NCI-H2107 treated with DMSO at 0.1 percent for 48 hours (cell line): ENCODE data around the gene RAB15.
"Not testable (repeated sequence)": the region's sequence is repeated elsewhere in the genome, so short reads cannot be mapped to it uniquely, and the experiment has no call there.

Source experiments
- DNase-seq: peaks from one replicate; lab custom pipeline; 2025; ENCODE audit not compliant: unreplicated experiment; lab: John Stamatoyannopoulos, UW

The RAB15 gene

DNA sequence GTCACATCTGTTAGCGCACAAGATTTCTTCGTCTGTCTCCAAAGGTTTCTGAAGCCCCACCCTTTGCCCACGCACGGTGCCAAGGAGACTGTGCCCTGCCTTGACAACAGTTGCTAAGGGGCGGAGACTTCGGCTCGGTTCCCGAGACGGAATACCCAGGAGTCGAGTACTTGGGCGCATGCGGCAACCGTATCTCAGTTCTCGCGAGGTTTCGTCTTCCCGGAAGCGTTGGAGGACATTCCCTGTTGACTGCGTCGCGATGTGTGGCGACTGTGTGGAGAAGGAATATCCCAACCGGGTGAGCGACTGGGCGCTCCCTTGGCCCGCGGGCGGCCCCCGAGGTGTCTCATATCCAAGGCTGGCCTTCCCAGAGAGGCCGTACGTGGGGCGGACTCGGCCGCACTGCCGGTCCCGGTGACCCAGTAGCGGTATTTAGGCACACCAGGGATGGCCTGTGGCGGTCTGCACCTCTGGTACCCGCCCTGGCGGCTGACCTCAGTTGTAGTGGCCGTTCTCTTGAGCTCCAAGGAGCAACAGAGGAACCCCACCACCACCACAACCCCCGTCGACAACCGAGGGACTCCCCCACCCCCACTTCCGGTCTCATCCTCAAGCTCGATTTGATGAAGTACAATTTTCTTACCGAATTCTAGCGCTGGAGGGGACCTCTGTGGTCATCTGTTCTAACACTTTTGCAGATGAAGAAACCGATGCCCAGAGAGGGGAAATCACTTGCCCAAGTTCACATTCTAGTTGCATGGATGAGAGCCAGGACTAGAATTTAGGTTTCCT is 57.7 kb downstream of the RAB15 start, which contains the start of gene CHURC1:
Gene CHURC1 (plus strand): TSS at position 219 of the 792 bp plus-strand sequence. CDS start 41 bp downstream, at position 260.
- peak; percentile 99 for DNase-seq

DNA sequence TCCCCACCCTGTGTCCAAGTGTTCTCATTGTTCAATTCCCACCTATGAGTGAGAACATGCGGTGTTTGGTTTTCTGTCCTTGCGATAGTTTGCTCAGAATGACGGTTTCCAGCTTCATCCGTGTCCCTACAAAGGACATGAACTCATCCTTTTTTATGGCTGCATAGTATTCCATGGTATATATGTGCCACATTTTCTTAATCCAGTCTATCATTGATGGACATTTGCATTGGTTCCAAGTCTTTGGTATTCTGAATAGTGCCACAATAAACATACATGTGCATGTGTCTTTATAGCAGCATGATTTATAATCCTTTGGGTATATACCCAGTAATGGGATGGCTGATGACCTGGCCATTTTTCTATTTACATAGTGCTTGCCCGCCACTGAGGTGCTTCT is 58.7 kb downstream of the RAB15 start:
- DNase-seq, result not testable (repeated sequence)

DNA sequence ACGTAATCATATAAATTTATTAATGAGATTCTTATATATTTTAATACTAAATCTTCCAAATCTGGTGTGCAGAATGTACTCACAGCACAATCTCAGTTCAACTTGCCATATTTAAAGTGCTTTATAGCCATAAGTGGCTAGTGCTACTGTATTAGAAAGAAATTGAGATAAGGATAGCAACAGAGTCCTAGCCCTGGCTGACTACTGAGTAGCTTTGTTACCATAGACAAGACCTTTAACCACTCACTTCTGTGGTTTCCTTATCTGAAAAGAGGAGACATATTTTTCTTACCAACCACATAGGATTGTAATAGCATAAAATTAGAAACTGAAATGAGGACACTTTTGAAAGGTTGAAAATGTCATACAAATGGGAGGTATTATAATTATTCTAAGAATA is 59.9 kb downstream of the RAB15 start:
- DNase-seq, result no peak

DNA sequence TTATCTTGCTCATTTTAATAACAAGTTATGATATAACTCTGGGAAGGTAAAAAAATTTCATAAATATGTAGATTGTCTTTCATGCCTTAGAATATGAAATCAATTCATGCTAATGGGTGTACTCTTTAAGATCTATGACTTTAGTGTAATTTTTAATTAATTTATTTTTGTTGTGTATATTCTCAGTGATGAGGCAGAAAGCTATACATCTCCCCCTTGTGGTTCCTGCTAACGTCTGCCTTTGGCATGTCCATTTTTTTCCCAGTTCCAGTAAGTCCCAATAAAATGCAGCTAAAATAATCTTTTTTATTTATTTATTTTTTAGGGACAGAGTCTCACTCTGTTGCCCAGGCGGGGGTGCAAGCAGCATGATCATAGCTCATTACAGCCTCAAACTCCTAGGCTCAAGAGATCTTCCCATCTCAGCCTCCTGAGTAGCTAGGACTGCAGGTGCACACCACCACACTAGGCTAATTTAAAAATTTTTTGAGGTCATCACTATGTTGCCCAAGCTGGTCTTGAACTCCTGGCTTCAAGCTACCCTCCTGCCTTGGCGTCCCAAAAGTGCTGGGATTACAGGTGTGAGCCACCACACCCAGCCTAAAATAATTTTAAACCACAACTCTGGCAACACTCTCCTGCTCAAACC is 61.2 kb downstream of the RAB15 start:
- DNase-seq, result peak; percentile 34

DNA sequence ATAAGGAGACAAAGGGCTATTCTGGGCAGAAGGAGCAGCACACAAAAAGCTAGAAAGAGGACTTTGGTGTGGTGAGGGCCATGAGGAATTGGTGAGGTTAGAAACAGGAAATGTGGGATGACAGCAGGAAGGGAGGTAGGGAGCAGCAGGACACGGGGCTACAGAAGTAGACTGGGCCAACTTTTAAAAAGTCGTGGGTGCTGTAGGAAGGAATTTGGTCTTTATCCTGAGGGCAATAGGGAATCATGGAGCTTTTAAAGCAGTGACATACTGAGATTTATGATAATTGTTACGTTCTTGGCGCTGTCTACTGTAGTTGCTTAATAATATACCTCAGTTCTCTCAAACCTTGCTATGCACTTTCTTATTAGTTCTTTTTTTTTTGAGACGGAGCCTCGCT is 66.1 kb downstream of the RAB15 start:
- DNase-seq, result no peak

DNA sequence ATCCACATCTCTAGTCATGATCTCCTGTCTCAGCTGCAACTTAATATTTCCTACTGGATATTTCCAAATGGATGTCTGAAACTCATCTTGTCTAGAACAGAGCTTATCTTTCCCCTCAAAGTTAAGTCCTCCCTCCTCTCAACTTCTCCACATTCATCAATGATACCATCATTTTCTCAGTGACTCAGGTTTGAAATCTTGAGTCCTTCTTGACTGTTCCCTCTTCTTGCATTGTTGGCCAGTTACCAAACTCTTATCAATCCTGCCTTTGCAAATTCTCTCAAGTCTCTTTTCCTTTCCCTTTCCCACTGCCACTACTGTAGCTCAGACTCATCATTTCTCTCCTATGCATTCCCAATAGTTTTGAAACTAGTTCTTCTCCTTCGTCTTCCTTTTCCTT is 72.2 kb downstream of the RAB15 start:
- no peak for DNase-seq
